Osteocyte (in vitro differentiated cells): ENCODE results near the gene CNOT9. TPM values are rescaled to one million over a fixed set of nuclear protein-coding genes. Genes with fewer than 3 reads are reported as not detected.

Source experiments
- DNase-seq: peaks from one replicate; pipeline ENCODE4 v3.0.0; 2021; ENCODE audit warnings: mixed read lengths; ENCODE audit not compliant: unreplicated experiment; ENCODE audit errors: extremely low spot score
- H3K27ac Mint-ChIP-seq: one replicate; pipeline ENCODE4 v1.8.0; 2021; ENCODE audit warnings: mild to moderate bottlenecking, mixed read lengths; ENCODE audit not compliant: unreplicated experiment
- H3K27me3 Mint-ChIP-seq: one replicate; pipeline ENCODE4 v1.8.0; 2021; ENCODE audit warnings: mixed read lengths; ENCODE audit not compliant: unreplicated experiment
- H3K36me3 Mint-ChIP-seq: one replicate; pipeline ENCODE4 v1.8.0; 2021; ENCODE audit warnings: mixed read lengths; ENCODE audit not compliant: unreplicated experiment
- H3K4me1 Mint-ChIP-seq: one replicate; pipeline ENCODE4 v1.8.0; 2021; ENCODE audit warnings: mixed read lengths; ENCODE audit not compliant: unreplicated experiment
- H3K4me3 Mint-ChIP-seq: one replicate; pipeline ENCODE4 v1.8.0; 2021; ENCODE audit warnings: mild to moderate bottlenecking, moderate library complexity, mixed read lengths; ENCODE audit not compliant: unreplicated experiment
- H3K9me3 Mint-ChIP-seq: one replicate; pipeline ENCODE4 v1.8.0; 2021; ENCODE audit warnings: mixed read lengths; ENCODE audit not compliant: unreplicated experiment
- total RNA-seq: library from RNA; stranded (reverse); gene quantifications from 2 replicates; pipeline ENCODE4 v1.2.1, GENCODE V29; 2021
- TF ChIP-seq, protein P1 (sequence below): fragments of 200-600 bp; sonication (generic); IDR thresholded peaks from 2 replicates; pipeline ENCODE4 v1.5.0; 2021; ENCODE audit warnings: antibody characterized with exemption, mild to moderate bottlenecking, moderate library complexity

CNOT9 gene
- total RNA-seq, 1 donor from 2014 or later = 41.6 TPM

DNA sequence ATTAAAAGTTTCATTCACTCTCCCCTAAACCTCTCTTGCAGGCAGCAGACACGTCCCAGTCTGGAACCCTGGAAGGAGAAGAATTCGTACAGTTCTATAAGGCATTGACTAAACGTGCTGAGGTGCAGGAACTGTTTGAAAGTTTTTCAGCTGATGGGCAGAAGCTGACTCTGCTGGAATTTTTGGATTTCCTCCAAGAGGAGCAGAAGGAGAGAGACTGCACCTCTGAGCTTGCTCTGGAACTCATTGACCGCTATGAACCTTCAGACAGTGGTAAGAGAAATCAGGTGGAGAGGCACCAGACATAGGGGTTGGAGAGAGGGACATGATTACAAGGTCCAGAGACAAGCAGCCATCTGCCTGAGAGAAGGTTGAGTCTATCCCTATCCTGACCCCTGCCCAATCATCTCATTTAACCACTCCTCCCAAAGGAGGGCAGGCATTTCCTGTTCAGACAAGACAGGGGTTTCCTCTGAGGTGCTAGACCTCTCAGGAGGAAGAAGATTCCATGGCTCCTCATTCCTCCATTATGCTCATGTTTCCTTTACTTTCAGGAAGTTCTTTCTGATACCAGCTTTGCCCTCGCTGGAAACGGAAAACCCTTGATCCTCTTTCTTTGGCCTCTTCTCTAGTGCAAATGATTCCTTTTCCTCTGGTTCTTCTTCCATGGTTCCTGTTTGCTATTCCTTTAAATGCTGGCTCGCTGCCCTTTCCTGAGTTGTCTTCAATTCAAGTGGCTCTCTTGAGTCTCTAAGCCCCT lies 54.1 kb downstream of the CNOT9 start:
- Mint-ChIP-seq H3K27ac (no peak overlapping the region), H3K36me3 (peaks cover 25% of the 10 kb centered on the region), H3K4me3 (no peak overlapping the region), H3K9me3 (no peaks in the 10 kb centered on the region), H3K4me1 (peaks cover 5% of the 10 kb centered on the region), H3K27me3 (no peaks in the 10 kb centered on the region)
- TF ChIP-seq, protein P1, sequence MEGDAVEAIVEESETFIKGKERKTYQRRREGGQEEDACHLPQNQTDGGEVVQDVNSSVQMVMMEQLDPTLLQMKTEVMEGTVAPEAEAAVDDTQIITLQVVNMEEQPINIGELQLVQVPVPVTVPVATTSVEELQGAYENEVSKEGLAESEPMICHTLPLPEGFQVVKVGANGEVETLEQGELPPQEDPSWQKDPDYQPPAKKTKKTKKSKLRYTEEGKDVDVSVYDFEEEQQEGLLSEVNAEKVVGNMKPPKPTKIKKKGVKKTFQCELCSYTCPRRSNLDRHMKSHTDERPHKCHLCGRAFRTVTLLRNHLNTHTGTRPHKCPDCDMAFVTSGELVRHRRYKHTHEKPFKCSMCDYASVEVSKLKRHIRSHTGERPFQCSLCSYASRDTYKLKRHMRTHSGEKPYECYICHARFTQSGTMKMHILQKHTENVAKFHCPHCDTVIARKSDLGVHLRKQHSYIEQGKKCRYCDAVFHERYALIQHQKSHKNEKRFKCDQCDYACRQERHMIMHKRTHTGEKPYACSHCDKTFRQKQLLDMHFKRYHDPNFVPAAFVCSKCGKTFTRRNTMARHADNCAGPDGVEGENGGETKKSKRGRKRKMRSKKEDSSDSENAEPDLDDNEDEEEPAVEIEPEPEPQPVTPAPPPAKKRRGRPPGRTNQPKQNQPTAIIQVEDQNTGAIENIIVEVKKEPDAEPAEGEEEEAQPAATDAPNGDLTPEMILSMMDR = no peak
- DNase-seq = no peak

DNA sequence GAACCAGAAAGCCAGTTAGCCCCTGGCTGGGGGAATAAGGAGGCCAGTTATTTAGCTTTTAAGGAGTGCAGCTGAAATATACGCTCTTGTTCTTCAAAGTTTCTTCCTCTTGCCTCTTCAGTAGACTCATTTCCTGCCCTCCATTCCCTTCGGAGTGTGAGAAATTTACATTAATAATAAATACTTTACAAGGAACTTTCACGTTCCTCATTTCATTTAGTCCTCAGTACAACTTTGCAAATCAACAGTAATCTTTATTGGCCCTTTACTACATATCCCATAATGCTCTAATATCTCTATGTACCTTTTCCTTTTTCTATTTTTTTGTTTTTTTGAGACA lies 54.7 kb downstream of the CNOT9 start:
- H3K9me3 Mint-ChIP-seq = no peaks in the 10 kb centered on the region
- H3K36me3 Mint-ChIP-seq = peaks cover 30% of the 10 kb centered on the region
- no peak overlapping the region for H3K4me3 Mint-ChIP-seq
- H3K27me3 Mint-ChIP-seq = no peaks in the 10 kb centered on the region
- no peak overlapping the region for H3K27ac Mint-ChIP-seq
- no peak for DNase-seq
- peaks cover 5% of the 10 kb centered on the region for H3K4me1 Mint-ChIP-seq
- TF ChIP-seq, protein P1 = no peak

DNA sequence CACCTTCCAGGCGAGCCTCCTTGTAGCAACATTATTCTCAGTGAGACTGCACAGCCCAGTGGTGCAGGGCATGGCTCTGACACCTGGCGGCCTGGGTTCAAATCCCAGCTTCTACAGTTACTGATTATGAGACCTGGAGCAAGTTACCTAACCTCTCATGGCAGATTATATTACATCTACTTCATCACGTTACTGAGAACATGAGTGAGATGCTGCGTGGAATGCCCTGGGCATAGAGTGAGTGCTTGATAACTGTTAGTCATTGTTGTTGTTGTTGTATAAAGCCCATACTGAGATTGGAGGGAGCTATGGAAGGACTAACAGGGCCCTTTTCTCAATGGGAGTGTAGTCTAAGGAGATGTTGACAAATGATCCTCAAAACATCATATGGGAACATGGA lies 57.7 kb downstream of the CNOT9 start:
- TF ChIP-seq, protein P1 = no peak
- DNase-seq = no peak
- Mint-ChIP-seq H3K4me3 (no peak overlapping the region), H3K27me3 (no peaks in the 10 kb centered on the region), H3K9me3 (no peaks in the 10 kb centered on the region), H3K27ac (no peak overlapping the region), H3K36me3 (peaks cover 25% of the 10 kb centered on the region), H3K4me1 (peaks cover 5% of the 10 kb centered on the region)

DNA sequence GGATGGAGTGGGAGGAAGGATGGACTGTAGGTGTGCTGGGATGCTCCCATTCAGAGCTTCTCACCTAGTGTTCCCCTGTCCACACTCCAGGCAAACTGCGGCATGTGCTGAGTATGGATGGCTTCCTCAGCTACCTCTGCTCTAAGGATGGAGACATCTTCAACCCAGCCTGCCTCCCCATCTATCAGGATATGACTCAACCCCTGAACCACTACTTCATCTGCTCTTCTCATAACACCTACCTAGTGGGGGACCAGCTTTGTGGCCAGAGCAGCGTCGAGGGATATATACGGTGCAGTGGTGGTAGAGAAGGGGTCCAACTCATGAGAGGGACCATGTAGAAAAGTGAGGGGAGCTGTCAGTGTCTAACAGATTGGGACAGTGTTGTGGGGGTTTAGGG lies 59.3 kb downstream of the CNOT9 start:
- Mint-ChIP-seq H3K27me3 (no peaks in the 10 kb centered on the region), H3K4me1 (peaks cover 2% of the 10 kb centered on the region), H3K9me3 (no peaks in the 10 kb centered on the region), H3K36me3 (peaks cover 28% of the 10 kb centered on the region), H3K27ac (no peak overlapping the region), H3K4me3 (no peak overlapping the region)
- no peak for DNase-seq
- TF ChIP-seq, protein P1 = no peak

DNA sequence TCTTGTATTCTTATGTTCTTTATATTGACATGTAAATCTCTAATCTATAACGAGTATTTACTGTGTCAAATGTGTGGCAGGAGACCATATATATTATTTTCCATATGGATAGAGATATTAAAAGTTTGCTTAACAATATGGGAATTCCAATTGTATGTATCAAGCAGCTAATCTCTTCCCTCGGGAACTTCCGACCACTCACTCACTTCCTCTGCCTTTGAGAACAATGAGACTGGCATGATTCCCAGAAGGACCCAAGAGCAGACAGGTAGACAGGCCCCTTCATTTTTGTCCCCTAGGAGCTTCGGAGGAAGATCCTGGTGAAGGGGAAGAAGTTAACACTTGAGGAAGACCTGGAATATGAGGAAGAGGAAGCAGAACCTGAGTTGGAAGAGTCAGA lies 63.2 kb downstream of the CNOT9 start:
- Mint-ChIP-seq H3K36me3 (peaks cover 45% of the 10 kb centered on the region), H3K4me3 (no peak overlapping the region), H3K27me3 (no peaks in the 10 kb centered on the region), H3K4me1 (no peaks in the 10 kb centered on the region), H3K27ac (no peak overlapping the region), H3K9me3 (no peaks in the 10 kb centered on the region)
- DNase-seq = no peak
- TF ChIP-seq, protein P1 = no peak
